Stimulated activated naive CD8-positive, alpha-beta T cell treated with anti-CD3 and anti-CD28 coated beads, Interleukin-15, Interleukin-2, amounts not matched to agents 100 U/mL and 50 U/mL, for 24 hours (primary cell): Measurements from ENCODE around the gene INPP4B.

Experiments
- ATAC-seq: fragments of 150-1000 bp; cut with Tn5 transposase; one replicate; pipeline ENCODE4 v1.10.0; 2021
- DNase-seq: peaks from one replicate; pipeline ENCODE4 v3.0.0; 2021

The INPP4B gene

GRCh38 chr4:142473218-142473959, 372.7 kb downstream of the INPP4B start:
- no peak for DNase-seq
- ATAC-seq, result no peak

DNA sequence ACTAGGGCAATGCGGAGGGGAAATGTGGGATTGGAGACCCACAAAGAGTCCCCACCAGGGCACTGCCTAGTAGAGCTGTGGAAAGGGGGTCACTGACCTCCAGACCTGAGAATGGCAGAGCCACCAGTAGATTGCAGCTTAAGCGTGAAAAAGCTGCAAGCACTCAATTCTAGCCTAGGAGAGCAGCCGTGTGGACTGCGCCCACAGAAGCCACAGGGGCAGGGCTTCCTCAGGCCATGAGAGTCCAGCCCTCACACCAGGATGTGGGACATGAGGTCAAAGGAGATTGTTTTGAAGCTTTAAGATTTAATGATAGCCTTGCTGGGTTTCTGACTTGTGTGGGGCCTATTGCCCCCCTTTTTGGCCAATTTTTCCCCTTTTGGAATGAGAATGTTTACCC, 379.0 kb downstream of the INPP4B start:
- no peak for ATAC-seq
- no peak for DNase-seq

- DNase-seq, result no peak
- no peak for ATAC-seq
These were observed 380.6 kb downstream of the INPP4B start for GRCh38 chr4:142465526-142465925.

- no peak for ATAC-seq
- no peak for DNase-seq
These were observed 382.9 kb downstream of the INPP4B start for GRCh38 chr4:142463206-142463605.

DNA sequence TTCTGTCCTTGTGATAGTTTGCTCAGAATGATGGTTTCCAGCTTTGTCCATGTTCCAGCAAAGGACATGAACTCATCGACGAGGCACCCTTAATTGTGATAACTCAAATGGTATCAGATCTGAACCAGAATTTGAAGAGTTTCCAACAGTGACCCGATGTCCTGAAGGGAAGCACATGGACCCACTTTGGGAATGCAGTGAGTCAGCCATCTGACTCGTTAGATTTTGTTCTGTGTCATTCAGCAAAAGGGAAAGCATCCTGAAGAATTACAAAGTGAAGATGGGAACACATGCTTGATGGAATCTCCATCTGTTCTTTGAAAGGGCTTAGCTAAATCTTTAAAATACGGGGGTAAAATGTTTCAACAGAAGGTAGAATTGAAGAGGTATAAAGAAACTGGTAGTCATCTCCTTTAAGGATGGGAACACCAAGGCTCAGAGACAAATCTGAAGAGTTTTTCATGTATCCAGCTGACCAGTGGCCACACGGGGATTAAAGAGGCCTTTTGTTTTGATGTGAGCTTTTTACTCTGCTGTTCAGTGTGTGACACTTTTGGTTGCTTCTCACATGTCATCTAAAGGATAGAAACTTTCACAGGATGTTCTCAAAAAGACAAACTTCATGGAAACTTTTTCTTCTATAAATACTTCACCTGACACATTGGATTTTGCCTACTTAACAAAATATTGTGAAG, 393.8 kb downstream of the INPP4B start:
- no peak for DNase-seq
- ATAC-seq, result no peak

DNA sequence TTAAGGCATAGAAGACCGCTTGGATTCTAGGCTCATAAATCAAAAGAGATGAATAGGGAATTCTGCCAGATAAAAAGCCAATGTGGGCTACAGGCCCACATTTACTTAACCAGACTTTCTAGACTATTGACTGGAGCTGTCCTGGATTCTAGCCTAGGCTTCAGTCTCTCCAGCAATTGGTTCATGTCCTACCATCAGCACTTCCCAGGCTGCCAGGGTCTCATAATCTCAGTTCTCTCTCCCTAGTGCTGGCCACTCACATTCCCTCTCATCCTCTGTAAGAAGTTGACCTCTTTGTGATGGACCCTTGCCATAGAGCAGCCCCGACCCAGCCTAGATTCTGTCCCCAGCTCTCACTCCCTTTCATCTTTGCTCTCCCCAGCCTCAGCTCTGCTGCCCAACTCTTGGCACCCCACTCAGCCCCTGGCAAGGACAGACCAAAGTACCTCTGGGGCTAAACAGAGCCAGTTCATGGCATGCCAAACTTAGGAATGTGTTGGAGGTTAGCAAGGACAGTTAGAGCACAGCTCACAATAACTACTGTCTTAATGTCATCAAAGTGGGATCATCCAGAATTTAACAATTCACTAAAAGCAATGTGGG, 396.2 kb downstream of the INPP4B start:
- DNase-seq (no peak), ATAC-seq (no peak)

DNA sequence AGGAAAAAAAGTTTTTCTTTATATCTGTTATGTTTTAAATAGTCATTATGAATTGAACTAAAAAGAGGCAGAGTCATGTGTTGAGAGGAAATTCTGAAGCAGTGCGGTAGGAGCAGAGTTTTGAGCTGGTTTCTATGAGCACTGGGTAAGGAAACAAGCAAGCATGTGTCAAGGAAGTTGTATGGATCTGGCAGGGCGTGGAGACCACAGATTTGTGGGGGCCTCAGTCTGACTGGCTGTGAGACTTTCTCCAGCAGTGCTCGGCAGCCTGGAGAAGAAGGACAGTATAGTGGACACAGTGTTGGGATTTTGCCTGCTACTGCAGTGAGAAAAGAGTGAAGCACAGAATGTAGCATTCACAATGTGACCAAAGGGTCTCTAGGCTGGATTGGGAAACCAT, 399.1 kb downstream of the INPP4B start:
- DNase-seq (no peak), ATAC-seq (peak; percentile 71)

DNA sequence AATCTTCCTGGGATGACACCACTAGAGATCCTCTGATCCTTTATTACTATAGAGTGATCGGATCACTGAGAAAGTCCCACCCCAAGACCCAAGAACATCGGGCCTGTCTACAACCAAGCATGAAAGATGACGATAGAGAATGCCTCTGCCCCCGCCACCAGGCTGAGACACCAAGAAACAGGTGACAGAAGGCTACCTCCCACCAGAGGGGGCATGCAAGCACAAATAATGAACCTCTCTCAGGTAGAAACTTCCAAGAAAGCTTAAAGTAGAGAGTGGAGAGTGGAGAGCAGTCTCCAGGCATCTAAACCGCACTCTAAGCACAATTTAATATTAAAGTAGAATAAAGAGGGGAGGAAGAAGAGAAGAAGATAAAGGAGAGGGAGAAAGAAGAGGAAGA, 402.6 kb downstream of the INPP4B start:
- no peak for DNase-seq
- no peak for ATAC-seq

DNA sequence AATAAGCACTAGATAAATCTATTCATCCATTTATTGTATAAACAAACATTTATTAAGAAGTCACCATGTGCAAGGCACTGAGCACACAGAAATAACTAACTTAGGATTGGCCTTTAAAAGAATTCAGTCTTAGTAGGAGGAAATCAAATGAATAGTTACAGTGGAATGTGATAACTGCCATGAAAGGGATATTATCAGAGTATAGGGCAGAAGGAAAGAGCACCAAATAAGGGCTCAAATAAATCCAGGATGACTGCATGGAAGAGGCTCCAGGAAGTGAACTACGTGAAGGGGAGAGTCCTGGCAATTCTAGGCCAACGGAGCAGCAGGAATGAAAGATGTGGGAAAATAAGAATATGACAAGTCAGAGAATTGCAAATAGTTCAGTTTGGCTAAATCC, 406.0 kb downstream of the INPP4B start:
- ATAC-seq, result no peak
- DNase-seq, result no peak

GRCh38 chr4:142435599-142436235, 410.4 kb downstream of the INPP4B start:
- DNase-seq (no peak), ATAC-seq (no peak)

DNA sequence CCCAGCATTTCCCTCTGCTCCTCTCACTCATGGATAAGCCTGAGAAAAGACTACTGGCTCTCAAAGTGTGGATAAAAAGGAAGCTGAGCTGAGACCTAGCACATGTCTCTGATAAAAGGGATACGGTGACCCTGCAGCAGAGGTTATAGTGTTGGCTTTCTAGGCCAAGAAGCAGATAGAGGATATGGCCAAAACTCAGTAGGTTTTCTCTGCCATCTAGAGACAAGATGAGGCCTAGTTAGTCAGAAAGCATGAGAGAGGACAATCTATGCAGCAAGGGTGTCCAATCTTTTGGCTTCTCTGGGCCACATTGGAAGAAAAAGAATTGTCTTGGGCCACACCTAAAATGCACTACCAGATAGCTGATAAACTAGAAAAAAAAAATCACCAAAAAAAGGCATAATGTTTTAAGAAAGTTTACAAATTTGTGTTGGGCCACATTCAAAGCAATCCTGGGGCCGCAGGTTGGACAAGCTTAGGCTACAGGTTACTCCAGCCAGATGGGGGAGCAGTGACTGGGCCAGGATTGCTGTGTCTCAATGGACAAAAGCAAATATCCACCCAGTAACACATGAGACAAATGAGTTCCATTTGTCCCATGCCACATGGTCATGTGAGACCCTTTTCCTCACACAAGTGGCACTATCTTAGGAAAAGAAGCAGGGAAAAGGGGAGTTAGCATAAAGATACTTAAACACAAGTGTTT, 411.4 kb downstream of the INPP4B start:
- no peak for ATAC-seq
- no peak for DNase-seq

DNA sequence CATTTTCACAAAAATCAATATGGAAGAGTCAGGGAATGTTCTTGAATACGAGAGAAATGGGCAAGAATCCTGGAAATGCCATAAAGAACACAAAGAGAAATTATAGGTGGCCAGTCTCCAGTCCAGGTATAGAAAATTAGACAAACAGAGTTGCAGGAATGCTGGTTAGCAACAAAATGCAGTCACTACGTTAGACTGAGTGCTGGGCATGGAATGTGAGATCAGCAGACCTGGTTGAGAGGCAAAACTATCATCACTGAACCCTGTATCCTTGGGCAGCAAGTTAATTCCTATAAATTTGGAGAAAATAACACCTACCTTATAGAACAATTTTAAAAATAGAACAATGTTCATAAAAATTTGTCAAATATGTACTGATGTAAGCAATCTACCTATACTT, 417.4 kb downstream of the INPP4B start:
- ATAC-seq (no peak), DNase-seq (no peak)

GRCh38 chr4:142427456-142427855, 418.6 kb downstream of the INPP4B start:
- no peak for DNase-seq
- ATAC-seq, result no peak

DNA sequence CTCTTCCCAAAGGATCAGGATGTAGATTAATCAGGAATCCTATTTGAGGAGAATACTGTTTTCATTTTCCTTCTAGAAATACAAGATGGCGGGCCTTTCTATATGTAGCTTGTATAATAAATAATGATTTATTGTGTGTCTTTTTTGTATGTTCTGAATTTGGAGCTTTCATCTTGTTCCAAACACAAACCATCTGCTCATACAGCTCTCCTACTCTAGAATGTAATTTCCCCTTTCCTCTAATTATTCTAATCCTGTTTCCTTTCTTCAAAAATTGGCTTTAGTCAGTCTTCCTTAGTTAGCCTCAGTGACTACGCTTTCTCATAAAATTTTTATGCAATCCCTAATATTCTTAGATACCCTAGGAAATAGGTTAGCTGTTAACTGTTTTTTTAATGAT, 422.2 kb downstream of the INPP4B start:
- ATAC-seq, result no peak
- no peak for DNase-seq

DNA sequence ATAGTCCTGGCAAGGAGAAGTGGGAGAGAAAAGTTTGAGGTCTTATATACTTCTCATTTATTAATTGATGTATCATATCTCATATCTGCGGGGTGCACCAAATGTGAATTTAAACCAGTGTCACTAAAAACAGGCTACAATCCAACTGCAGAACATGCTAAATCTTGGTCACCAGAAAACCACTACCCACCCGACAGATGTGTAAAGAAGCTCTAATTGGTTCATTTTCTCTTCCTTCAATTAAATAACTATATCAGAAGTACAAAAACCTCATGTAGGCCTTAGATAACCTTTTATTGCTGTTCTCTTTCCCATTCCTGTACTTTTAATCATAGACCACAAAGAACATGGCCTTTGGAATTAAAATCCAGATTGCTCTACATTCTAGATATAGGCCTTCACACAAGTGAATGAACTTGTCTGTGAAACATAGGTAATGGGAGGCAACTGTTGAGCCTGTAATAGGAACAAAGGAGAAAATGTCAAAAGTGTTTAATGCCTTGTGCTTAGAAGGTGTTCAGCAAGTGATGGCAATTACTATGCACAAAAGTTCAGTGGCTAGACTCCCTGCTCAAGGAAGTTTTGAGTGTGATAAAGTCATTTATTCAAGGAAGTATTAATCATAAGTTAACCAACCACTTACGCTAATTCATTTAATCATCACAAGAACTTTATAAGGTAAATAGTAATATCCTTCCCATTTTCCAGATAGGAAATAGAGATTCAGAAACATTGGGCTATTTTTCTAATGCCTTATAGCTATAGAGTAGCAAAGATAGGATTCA, 425.6 kb downstream of the INPP4B start:
- ATAC-seq (no peak), DNase-seq (no peak)

DNA sequence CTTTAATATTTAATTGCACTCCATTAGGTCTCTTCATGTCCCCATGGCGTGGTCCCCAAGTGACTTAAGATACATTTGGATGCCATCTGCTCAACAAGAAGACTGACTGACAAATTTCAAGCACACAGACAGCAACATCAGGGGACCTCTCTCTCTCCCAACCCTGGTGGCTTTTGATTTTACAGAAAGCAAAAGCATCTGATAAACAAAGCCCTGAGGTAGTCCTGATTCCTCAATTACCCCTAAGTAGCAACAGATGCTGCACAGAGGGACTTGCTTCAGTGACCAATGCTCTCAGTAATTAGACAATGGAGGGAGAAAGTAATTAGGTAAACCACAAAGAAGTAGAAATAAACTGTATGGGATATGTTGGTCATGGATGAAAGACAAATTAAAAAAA, 426.4 kb downstream of the INPP4B start:
- DNase-seq, result no peak
- no peak for ATAC-seq

GRCh38 chr4:142418697-142419096, 427.4 kb downstream of the INPP4B start:
- ATAC-seq, result no peak
- no peak for DNase-seq

DNA sequence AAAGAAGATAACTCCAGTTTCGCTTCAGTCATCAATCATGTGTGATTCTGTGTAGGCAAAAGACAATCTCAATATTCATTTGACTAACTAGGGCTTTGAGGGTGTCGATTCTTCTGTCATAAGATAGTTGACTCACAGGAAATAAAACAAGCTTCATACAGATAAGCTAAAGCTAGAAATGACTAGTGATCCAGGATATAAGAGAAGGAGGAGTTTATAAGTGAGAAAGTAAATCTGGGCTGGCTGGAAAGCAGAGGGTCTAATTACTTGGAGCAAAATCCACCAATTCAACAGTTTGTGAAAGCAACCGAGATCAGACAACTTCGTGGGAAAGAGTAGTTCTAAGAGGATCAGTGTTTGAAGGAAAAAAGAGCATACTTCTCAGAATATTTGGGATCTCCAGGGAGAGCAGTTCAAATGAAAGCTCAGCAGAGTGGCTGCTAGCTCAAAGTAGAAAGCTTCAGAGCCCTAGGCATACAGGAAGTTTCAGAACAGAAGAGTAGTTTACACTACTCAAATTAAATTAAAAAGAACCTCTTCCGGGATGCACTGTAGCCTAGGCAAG, 429.3 kb downstream of the INPP4B start:
- DNase-seq (no peak), ATAC-seq (peak; percentile 99)

DNA sequence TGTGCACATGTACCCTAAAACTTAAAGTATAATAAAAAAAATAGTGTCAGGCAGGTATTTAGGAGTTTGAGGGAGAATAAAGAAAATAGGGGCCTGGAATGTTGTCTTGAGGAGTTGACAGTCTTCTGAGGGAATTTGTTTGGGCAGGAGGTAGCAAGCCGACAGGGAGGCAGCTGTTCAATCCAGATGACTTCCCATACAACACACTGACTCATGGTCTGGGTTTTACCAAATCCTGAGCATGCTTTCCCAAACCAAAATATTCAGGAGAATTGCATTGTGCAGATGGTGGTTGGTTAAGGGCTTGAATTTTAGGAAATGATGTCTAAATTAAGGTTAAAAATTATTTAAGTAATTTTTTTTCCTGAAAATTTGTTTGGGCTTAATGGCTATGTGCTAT, 430.0 kb downstream of the INPP4B start:
- no peak for ATAC-seq
- no peak for DNase-seq

- DNase-seq, result no peak
- ATAC-seq, result no peak
These were observed 431.6 kb downstream of the INPP4B start for GRCh38 chr4:142414366-142414990.

DNA sequence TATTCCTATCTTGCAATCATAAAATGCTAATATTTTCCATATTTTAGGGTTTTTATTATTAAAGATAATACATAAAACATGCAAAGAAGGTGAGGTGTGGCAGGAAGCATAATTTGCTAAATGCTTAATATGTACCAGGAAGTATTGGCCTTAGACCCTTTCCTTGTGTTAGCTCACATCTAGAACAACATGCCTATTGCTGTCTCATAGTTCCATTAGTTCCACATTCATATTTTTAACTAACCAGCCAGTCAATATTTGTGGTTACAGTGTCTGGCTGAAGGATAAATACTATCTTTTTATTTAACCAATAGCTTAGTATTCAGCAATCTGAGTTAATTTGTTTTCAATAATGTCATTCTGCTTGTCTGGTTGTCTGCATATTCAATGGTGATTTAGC, 432.6 kb downstream of the INPP4B start:
- ATAC-seq, result no peak
- no peak for DNase-seq
